Left cardiac atrium (tissue), 4 donors: ENCODE measurements around the gene FBLIM1. TPM values are rescaled to one million over a fixed set of nuclear protein-coding genes. Genes with fewer than 3 reads are reported as not detected.

ENCODE experiments used
- ATAC-seq, 2 donors: fragments of 200-7000 bp; cut with Tn5 transposase; one replicate each; pipeline ENCODE4 v1.9.1; 2020; ENCODE audit warnings: mild to moderate bottlenecking in 2 of 2, moderate library complexity in 2 of 2
- DNase-seq: peaks from one replicate; pipeline ENCODE4 v3.0.0-alpha.2; 2020
- intact Hi-C, 2 donors: fragments of 100-400 bp; cut with DNase I; formaldehyde crosslinking; loops; one replicate each; pipeline versions ENCODE4 v1.14.1 to v1.15.1; 2022 to 2023
- long read RNA-seq: library from polyadenylated mRNA; unstranded; transcript quantifications from one replicate; pipeline ENCODE4 v2.0.0, GENCODE V29; 2021
- total RNA-seq, 2 donors: library from RNA; stranded (reverse); fragmentation: NEBNext Ultra II Directional; extraction: Animal tissue kit (Norgen Biotek cat#: 25700); gene quantifications; one replicate each; pipeline ENCODE4 v1.2.1, GENCODE V29; 2021
- donor health status: DM: no; HTN: yes; CAD: no.
- donor health status: DM: no; HTN: yes; CAD: no; lungs with severe emphysema.
- donor health status: DM: yes; HTN: yes; CAD: no.
- donor health status: Dilated cardiomyopathy.

FBLIM1 gene, protein sequence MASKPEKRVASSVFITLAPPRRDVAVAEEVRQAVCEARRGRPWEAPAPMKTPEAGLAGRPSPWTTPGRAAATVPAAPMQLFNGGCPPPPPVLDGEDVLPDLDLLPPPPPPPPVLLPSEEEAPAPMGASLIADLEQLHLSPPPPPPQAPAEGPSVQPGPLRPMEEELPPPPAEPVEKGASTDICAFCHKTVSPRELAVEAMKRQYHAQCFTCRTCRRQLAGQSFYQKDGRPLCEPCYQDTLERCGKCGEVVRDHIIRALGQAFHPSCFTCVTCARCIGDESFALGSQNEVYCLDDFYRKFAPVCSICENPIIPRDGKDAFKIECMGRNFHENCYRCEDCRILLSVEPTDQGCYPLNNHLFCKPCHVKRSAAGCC
- 10 to 100 TPM; 75.1 to 82.8 TPM for total RNA-seq
- long read RNA-seq, transcript FBLIM1-202 (9 exons, 3,695 nt) = major isoform, 8 of 34 reads
- long read RNA-seq, partial matches to known transcripts = 8 of 34 reads
- long read RNA-seq, other reads (novel, unspliced or antisense) = 18 of 34 reads

DNA sequence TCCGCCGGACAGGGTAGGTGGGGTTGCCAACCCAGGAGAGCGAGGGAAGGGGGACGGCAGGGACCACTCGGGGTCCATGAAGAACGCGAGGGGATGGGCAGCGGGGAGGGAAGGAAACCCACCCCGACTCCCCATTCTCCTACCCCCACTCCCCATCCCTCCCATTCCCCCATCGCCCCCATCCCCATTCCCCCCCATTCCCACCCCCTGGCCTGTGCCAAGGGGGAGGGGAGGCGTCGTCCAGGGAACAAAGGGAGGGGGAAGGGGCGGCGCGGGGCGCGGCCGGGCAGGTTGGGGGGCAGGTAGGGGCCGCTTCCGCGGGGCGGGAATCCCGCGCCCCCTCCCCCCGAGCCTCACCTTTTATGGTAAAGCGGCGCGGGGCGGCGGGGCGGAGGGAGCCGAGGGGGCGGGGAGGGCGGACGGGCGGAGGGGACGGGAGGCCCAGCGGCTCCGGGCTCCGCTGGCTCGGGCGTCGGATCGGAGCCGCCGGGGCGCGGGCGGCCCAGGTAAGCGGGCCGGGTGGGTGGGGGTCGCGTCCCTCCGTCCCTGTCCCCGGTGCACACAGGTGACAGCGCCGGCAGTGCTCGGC lies at the start of gene FBLIM1:
TSS of gene FBLIM1 (plus strand) at position 453 of the 589 bp plus-strand sequence. CDS start 6,189 bp downstream, outside the sequence.
- ATAC-seq = peak; percentile 49 to 50
- DNase-seq = no peak
- intact Hi-C loops = no loop called here

DNA sequence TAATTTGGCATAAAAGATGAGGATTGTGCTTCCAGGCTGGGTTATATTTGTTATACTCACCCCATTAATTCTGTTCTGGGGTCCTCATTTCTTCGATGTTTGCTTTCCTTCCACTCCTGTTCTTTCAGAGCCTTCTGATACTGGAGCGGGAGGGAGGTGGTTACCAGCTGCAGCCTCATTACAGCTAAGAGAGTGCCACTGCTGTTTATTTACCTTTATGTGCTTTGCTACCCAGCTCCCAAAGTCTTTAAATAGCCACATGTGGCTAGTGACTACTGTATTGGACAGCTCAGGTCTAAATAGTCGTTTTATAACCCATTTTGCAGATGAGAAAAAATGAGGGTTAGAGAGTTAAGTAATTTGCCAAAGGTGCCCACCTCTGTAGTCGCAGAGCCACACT lies 49.4 kb upstream of the FBLIM1 start:
- DNase-seq (no peak), ATAC-seq (no peak)
- intact Hi-C loops = no loop called here

DNA sequence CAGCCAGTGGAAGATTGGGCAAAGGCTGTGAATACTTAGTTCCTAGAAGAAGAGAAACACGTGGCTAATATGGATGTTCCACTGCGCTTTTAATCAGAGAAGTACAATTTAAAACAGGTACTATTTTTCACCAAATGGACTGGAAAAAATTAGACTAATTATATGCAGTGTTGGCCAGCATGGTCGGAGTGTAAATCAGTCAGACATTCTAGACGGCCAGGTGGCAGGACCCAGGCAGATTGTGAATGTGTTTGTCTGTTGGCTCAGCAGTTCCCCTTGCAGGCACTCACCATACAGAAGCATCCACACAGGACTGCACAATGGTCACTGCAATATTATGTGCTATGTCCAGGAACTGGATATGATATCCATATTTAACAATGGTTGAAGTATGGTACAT lies 46.4 kb upstream of the FBLIM1 start:
- ATAC-seq = no peak
- intact Hi-C loops = no loop called here
- DNase-seq = no peak

DNA sequence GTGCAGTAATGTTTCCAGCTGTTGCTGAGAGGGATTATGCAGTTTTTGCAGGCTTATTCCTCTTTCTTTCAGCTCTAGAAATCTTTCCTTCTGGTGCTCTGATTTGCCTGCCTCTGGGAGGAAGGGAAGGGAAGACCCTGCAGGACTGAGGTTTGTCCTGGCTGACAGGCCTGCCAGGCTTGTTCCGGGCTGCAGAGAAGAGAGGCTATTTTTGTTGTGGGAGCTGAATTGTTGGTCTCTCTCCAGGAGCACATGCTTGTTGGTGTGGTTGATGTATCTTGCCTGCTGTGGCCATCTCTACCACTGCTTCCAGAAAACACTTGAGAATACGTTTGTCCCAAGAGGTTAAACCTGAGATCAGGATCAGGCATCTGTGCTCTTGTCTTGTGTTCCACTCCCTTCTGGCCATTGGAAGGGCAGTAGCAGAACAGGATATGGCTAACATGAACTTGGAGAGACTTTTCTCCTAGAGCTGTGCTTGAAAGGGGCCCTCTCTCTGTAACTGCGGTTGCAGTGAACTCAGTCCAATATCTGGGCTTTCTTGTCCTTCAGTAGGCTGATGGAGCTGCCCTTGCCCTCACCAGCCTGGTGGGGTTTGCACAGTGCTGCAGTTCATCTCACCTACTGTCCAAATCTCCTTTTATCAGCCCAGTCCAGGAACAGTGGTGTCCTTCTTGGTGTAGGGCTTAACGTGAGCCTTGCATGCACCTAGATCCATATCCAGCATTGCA lies 44.0 kb upstream of the FBLIM1 start:
- DNase-seq = no peak
- intact Hi-C loops = no loop called here

DNA sequence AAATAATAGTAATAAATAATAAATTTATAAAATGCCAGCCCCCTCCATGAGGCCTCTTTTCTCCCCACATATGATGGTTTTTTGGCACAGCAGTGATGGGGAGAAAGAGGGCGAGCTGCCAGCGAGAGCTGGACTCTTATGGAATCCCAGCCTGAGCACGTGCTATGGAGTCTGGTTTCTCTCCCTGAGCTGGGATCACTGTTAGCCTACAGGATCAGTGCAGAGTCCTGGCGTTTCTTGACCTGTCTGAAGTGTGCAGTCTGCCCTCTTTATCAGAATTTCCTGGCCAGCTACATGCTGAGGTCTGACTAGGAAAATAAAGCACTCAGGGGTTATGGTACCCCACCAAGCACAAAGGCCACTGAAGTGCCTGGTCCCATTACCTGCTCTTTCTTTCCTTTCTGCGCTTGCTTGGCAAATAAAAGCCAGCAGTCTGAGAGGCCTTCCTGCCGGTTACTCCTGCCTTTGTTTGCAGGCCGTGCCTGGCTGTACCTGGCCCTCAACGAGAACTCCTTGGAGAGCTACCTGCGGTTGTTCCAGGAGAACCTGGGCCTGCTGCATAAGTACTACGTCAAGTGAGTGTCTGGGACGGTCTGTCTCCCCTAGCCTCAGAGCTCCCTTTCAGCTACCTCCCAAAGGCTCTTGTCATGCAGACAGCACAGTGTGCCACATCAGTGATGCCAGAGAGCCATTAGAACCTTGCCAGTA lies 41.0 kb upstream of the FBLIM1 start:
- peak in 1 of 2 donors; percentile 20 for ATAC-seq
- no peak for DNase-seq
- intact Hi-C loops = no loop called here

More for the DNA sequence above, 44.0 kb upstream of the FBLIM1 start:
- peak; percentile 81 to 86 for ATAC-seq

DNA sequence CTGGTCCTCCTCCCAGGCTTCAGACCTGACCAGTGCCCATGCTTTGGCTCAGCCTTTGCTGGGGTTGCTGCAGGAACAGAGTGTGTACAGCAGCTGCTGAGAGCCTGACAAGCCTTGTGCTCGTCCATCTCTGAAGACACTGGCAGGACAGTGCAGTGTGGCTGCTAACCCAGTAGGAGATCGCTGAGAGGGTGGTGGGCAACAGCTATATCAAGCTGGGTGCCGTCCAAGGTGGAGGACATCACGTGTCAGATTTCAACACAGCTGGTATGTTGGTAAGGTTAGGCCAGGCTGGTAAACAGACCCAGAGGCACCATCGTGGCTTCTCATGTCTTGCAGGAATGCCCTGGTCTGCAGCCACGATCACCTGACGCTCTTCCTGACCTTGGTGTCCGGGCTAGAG lies 40.4 kb upstream of the FBLIM1 start:
- DNase-seq = no peak
- peak; percentile 10 to 11 for ATAC-seq
- intact Hi-C loops = no loop called here

DNA sequence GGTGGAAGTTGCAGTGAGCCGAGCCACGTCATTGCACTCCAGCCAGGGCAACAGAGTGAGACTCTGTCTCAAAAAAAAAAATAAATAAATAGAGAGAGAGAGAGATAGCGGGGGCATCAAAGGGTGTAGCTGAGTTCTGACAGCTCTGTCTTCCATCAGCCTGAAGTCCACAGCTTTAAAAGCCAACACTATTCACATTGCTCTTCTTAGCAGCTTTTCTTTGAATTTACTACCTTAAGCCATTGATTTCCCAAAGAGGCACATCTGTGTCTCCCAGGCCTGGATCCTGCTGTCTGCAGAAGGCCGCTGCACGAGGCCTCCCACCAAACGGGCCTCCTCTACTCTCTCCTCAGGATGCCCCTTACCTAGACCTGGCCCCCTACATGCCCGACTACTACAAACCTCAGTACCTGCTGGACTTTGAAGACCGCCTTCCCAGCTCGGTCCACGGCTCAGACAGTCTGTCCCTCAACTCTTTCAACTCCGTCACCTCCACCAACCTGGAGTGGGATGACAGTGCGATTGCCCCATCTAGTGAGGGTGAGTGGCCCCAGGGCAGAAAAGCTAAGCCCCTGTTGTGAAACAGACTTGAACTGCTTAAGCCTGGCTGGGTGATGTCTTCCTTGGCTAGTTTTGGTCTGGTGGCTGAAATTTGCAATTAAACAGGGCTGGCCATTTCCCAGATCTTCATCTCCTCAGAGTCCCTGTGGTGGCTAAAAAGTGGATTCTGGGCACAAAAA lies 39.0 kb upstream of the FBLIM1 start:
- intact Hi-C loops = no loop called here
- no peak for DNase-seq
- ATAC-seq = no peak

DNA sequence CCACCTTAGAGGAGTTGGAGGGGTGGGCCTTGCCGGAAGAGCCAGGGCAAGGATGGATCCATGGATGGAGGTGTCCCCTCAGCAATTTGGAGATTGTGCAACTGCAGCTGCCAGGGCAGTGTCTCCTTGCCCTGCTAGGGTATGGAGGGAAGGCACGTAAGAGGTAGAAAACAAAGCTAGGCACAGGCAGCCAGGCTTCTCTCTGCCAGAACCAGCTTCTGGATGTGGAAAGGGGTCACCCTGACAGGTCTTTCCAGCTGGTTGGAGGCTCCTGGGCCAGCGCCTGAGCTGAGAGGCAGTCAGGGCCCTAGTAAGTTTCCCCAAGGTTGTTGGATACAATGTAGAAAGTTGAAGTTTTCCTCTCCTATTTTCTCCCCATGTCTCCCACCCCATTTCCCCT lies 37.7 kb upstream of the FBLIM1 start:
- intact Hi-C loops = no loop called here
- no peak for ATAC-seq
- DNase-seq = no peak

DNA sequence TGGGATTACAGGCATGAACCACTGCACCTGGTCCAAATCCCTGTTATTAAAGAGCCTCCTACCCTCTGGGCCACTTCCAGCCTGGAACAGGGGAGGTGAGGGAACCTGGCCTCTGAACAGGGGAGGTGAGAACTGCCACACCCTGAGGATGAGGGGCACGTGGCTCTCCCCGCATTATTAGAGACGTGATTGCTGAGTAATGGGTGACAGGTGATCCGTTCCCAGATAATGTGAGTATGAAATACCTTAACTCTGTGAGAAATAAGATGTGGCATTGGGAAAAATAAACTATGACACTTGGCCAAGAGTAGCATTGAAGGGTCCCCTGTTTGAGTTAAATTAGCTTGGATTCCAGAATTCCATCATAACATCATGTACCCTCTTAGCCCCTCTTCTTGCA lies 36.2 kb upstream of the FBLIM1 start:
- DNase-seq (no peak), ATAC-seq (no peak)
- intact Hi-C loops = no loop called here

DNA sequence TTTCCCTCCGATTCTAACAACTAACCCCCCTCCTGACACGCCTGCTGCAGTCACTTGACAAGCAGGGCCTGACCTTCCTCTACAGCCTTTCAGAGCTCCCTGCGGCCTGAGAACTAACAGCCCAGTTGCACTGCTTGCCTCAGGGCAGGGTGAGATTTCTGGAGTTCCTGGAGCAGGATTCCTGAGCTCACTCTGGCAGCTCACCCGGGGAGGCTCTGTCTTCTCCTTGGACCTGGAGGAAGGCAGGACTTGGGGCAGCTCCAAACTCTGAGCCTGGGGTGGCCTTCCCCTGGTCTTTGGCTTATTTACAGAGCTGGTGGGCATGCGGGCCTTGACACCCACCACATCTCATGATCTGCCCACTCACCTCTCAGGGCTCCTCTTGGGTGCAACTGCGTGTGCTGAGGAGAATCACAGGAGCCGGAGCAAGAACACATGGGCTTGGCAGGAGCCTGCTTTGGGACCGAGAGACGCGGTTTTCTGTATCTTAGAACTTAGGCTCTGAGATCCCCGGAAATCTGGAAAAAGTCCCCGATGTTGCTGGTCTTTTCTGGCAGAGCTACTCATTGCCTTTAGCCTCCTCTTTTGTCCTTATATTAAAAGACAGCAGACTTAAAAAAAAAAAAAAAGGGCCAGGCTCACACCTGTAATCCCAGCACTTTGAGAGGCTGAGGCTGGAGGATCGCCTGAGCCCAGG lies 35.6 kb upstream of the FBLIM1 start:
- ATAC-seq (no peak), DNase-seq (no peak)
- intact Hi-C loops = no loop called here

DNA sequence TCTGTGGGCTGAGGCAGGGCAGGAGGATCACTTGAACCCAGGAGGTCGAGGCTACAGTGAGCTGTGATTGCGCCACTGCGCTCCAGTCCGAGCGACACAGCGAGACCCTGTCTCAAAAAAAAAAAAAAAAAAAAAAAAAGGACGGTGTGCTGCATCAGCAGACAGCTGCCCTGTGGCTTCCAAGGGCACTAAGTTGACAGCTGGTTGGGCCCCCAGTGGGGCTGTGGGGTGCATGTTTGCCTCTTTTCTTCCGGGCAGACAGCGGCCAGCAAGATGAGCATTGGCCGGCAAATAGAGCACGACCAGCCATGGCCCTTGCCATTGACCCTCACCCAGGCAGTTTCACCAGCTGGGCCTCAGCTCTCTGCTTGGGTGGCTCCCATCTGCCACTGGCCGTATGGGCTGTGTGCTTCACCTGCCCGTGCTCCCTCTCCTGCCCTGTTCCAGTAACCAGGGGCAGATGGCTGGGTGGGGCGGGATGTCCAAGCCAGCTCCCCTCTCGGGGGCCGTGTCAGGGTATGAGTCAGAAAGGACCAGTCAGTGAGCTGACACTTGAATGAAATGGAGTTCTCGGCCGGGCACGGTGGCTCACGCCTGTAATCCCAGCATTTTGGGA lies 34.9 kb upstream of the FBLIM1 start:
- no peak for DNase-seq
- intact Hi-C loops = no loop called here
- no peak for ATAC-seq

DNA sequence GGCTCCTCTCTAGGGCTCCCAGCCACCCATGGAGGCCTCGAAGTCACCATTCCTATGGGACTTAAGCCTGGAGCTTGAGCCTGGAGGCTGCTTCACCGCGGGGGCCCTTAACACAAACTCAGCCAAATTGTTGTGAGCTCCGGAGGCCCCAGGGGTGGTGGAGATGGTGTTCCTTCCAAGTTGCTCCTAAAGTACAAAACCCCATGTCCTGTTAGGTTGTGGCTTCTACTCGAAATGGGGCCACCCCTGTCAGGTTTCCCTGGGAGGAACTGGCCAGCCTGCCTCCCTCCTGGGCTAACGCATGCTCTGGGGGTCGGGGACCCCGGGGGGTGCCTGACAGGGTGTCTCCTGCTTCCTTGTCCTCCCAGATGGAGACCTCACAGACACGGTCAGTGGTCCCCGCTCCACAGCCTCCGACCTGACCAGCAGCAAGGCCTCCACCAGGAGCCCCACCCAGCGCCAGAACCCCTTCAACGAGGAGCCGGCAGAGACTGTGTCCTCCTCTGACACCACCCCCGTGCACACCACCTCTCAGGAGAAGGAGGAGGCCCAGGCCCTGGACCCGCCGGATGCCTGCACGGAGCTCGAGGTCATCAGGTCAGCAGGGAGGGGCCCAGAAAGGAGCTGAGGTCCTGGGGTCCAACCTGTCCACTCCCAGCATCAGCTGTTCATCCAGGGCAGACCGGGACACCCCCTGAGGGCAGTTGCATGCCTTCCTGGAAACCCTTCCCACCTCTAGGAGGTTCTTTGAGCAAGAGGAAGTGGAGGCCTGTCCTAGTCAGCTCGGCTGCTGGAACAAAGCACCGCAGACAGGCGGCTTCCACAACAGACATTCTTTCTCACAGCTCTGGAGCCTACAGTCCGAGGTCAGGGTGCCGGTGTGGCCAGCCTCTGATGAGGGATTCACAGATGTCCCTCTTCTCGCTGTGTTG lies 33.4 kb upstream of the FBLIM1 start:
- ATAC-seq (no peak), DNase-seq (no peak)
- intact Hi-C loops = no loop called here

DNA sequence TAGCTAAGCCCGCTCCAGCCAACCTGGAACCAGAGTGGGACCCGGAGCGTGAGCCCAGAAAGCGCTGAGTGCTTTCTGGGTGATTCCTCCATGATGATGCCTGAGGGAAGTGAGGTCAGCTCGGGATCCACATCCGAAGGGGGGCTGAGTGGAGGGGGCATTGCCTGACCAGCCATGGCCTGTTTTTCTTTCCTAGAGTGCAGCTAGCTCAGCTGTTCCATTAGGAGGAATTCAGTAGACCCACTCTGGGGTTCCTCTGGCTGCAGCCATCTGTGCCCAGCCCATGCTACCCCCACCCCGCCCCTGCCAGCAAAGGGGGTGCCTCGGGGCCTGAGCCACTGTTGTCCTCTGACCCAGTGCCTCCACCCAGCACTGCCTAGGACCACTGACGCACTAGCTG lies 32.1 kb upstream of the FBLIM1 start:
- intact Hi-C loops = no loop called here
- DNase-seq (no peak), ATAC-seq (no peak)

DNA sequence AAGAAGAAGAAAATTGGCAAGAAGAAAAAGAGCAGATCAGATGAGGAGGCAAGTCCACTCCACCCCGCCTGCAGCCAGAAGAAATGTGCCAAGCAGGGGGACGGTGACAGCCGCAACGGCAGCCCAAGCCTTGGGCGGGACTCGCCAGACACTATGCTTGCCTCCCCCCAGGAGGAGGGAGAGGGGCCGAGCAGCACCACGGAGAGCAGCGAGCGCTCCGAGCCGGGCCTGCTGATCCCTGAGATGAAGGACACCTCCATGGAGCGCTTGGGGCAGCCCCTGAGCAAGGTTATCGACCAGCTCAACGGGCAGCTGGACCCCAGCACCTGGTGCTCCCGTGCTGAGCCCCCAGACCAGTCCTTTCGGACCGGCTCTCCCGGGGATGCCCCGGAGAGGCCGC lies 31.6 kb upstream of the FBLIM1 start:
- intact Hi-C loops = no loop called here
- peak; percentile 9 to 43 for ATAC-seq
- no peak for DNase-seq

DNA sequence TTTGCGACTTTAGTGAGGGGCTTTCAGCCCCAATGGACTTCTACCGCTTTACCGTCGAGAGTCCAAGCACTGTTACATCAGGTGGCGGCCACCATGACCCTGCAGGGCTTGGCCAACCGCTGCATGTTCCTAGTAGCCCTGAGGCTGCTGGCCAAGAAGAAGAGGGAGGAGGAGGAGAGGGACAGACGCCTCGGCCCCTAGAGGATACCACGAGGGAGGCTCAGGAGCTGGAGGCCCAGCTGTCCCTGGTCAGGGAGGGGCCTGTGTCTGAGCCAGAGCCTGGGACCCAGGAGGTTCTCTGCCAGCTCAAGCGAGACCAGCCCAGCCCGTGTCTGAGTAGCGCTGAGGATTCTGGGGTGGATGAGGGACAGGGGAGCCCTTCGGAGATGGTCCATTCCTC lies 31.2 kb upstream of the FBLIM1 start:
- intact Hi-C loops = no loop called here
- no peak for DNase-seq
- peak in 1 of 2 donors; percentile 14 for ATAC-seq

DNA sequence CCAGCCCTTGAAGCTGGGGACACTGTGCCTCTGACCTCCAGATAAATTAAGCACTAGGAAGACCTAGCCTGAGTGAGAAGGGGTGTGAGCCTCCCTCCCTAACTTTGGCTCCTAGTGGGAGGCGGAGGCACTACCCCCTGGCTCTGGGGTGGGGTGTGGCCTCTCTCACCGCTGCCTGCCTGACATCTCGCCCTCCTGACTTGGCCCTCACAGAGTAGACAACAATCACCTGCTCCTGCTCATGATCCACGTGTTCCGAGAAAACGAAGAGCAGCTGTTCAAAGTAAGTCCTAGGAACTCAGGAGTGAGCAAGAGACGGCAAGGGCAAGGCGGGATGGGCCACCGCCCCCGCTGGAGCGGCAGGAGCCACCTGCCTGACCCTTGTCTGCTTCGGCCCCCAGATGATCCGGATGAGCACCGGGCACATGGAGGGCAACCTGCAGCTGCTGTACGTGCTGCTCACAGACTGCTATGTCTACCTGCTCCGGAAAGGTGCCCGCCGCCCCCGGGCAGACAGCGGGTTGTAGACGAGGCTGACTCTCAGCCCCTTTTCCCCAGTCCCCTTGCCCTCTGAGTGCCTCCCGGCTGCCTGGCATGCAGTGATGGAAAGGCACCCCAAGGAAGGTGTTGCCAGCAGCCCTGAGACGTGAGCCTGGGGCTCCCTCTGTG lies 30.6 kb upstream of the FBLIM1 start:
- ATAC-seq (peak; percentile 5 to 17), DNase-seq (no peak)
- intact Hi-C loops = no loop called here
